GM12801 (cell line): ENCODE measurements around the gene CCL25.

Source experiments
- TF ChIP-seq, protein P1 (sequence below): IDR thresholded peaks from one replicate; pipeline ENCODE4 v1.5.1; 2011; ENCODE audit warnings: control low read depth; ENCODE audit not compliant: insufficient read length; ENCODE audit errors: extremely low read depth

Gene CCL25, protein sequence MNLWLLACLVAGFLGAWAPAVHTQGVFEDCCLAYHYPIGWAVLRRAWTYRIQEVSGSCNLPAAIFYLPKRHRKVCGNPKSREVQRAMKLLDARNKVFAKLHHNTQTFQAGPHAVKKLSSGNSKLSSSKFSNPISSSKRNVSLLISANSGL

DNA sequence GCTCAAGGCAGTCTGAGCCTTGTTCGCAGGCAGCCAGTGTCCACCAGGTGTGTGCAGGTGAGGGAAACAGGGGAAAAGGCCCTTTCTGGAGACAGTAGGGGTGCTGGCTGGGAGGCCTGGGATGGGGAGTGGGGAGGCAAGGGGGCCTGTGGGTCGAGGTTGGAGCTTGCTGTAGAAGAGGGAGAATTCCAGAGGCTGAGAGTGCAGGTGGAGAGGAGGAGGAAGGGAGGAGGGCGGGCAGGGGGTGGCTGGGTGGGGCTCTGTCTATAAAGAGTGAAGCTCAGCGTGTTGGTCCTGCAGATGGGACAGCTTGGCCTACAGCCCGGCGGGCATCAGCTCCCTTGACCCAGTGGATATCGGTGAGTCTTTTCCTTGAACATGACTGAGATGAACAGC, at the start of gene CCL25:
CCL25 (plus strand) TSS at position 297 of the 396 bp plus-strand sequence. CDS start 290 bp downstream, outside the sequence.
- TF ChIP-seq, protein P1, sequence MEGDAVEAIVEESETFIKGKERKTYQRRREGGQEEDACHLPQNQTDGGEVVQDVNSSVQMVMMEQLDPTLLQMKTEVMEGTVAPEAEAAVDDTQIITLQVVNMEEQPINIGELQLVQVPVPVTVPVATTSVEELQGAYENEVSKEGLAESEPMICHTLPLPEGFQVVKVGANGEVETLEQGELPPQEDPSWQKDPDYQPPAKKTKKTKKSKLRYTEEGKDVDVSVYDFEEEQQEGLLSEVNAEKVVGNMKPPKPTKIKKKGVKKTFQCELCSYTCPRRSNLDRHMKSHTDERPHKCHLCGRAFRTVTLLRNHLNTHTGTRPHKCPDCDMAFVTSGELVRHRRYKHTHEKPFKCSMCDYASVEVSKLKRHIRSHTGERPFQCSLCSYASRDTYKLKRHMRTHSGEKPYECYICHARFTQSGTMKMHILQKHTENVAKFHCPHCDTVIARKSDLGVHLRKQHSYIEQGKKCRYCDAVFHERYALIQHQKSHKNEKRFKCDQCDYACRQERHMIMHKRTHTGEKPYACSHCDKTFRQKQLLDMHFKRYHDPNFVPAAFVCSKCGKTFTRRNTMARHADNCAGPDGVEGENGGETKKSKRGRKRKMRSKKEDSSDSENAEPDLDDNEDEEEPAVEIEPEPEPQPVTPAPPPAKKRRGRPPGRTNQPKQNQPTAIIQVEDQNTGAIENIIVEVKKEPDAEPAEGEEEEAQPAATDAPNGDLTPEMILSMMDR: no peak

DNA sequence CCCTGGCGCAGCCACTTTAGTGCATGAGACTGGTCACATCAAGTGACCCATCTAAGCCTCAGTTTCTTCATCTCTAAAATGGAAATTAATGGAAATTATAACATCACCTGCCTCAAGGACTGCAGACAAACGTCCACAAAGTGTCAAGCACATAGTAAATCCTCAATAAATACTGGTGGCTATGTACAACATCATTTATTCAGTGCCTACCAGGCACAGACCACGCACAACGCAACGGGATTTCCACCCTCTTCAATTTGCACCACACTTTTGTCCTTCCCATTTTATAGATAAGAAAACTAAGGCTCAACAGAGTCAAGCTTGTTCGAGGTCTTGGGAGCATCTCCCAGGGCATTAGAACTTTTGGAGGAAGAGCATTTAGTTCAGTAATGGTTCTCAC, 48.6 kb upstream of the CCL25 start:
- TF ChIP-seq, protein P1: no peak

DNA sequence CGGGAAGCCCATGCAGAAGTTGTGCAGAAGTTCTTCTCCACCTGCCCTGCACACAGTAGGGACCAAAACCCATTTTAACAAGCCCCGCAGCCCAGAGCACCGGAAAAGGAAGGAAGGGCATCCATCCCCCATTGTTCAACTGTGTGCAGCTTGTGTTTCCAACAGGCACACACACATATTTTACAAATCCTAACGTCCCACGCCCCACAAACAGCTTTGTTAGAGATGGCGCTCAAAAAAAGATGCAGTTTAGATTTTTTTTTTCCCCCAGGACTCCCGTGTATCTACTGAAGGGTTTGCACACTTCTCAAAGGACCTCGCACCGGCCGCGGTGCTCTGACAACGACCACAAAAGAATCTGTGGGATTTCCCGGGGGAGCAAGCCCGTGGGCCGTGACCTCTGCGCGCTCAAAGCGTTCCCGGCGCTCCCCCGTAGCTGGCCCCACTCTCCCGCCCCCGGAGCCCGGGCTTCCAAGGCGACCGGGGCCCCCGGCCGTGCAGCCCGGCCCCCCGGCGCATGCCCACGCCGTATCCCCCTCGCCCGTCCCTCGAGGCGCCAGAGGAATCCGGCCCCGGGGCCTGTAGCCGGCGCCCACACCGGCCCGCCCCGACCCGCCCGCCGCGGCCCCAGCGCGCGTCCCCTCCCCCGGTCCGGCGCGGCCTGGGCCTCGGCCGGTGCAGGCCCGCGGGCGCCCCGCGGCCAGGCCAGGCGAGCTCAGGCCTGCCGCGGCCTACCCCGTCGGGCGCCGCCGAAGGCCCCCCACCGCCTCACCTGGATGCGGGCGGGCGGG, 47.6 kb upstream of the CCL25 start:
- TF ChIP-seq, protein P1: no peak

DNA sequence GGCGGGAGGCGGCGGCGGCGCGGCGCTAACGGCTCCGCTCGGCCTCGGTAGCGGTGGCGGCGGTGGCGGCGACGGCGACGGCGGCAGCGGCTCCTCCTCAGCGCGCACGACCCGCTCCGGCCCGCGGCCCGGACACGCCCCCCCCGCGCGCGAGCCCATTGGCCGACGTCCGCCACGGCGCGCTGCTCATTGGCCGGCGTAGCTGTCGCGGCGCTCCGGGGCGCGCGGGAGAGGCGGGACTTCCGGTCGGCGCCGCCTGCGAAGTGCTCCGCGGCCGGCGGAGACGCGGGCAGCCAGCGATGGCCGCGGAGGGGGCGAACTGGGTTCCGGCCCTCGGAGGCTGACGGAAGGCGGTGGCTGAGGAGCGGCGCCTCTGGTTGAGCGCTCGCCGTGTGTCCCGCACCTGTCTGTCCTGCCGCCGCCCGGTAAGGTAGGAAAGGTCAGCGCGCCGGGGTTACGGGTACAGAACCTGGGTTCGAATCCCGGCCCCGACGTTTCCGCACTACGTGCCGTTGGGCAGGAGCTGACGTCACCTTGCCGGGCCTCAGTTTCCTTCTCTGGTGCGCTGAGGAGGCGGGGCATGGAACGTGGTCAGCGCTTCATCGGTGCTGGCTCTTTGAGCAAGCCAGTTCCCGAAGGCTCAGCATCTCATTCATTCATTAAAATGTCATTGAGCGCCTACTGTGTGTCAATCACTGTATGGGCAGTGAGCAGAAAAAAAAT, 46.9 kb upstream of the CCL25 start, which contains the start of gene ELAVL1:
ELAVL1 (minus strand) TSS at position 108 of the 723 bp plus-strand sequence. CDS start 13,826 bp downstream, outside the sequence.
- TF ChIP-seq, protein P1: no peak

DNA sequence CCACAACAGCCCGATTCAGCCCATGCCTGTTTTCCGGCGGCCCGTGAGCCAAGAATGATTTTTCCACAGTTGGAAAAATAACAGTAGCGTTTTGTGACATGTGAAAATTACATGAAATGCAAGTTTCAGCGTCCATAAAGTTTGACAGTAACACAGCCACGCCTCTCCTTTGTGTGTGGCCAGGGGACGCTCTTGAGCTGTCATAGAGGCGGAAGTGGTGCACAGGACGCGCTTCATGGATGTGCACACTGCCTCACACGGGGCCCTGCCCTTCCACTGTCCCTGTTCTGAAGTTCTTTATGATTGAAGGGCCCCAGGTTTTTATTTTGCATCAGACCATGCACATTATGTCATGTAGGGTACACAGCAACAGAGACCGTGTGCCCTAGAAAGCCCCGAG, 34.8 kb upstream of the CCL25 start:
- TF ChIP-seq, protein P1: no peak

DNA sequence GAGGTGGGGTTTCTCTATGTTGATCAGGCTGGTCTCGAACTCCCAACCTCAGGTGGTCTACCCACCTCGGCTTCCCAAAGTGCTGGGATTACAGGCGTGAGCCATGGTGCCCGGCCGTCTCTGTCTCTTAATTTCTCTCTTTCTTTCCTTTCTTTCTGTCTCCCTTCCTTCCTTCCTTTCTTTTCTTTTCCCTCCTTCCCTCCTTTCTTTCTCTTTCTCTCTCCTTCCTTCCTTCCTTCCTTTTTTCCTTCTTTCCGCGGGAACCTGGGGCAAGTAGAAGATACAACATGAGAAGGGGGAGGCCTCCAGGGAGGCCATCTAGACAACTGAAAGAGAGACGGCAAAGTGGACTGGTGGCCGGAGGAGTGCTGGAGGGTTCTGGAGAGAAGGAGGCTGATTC, 31.9 kb upstream of the CCL25 start:
- TF ChIP-seq, protein P1: no peak

DNA sequence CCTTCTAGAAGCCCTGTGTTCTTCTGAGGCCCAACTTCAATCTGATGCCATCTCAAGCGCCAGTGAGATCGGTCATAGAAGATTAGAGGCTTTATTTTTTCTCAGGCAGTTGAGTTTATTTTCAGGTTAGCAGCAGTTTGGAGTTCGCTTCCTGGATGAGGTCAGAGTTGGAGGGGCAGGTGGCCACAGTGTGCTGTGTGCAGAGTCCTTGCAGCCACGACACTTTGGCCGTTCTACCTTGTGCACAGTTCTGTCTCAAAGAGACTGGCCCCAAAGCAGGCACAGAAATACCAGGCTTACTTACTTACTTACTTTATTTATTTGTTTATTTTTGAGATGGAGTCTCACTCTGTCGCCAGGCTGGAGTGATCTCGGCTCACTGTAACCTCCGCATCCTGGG, 31.2 kb upstream of the CCL25 start:
- TF ChIP-seq, protein P1: no peak
